Activated T-cell treated with anti-CD3 and anti-CD28 coated beads, Interleukin-2, amount 50 U/mL, for 72 hours (primary cell): Measurements from ENCODE around the gene MCM3. TPM values are rescaled to one million over a fixed set of nuclear protein-coding genes. Genes with fewer than 3 reads are reported as not detected.

Experiments
- ATAC-seq, 2 donors: fragments of 150-1000 bp; cut with Tn5 transposase; replicated peaks in 1 of 2; 2 replicates each; pipeline ENCODE4 v1.10.0; 2021; ENCODE audit warnings: moderate library complexity in 2 of 2, mild to moderate bottlenecking in 1 of 2
- DNase-seq, 2 donors: peaks; one replicate each; pipeline ENCODE4 v3.0.0; 2021 to 2022; ENCODE audit warnings: mixed read lengths in 1 of 2
- H3K27ac Mint-ChIP-seq: one replicate; pipeline ENCODE4 v1.8.0; 2022; ENCODE audit warnings: mild to moderate bottlenecking, moderate library complexity, mixed read lengths
- H3K27me3 Mint-ChIP-seq: one replicate; pipeline ENCODE4 v1.8.0; 2022; ENCODE audit warnings: low read depth, mixed read lengths
- H3K36me3 Mint-ChIP-seq, 2 donors: one replicate each; pipeline ENCODE4 v1.8.0; 2022; ENCODE audit warnings: mixed read lengths in 2 of 2, mild to moderate bottlenecking in 1 of 2; ENCODE audit not compliant: insufficient read depth in 2 of 2
- H3K4me1 Mint-ChIP-seq: one replicate; pipeline ENCODE4 v1.8.0; 2022; ENCODE audit warnings: low read depth, mixed read lengths
- H3K4me3 Mint-ChIP-seq, 2 donors: one replicate each; pipeline ENCODE4 v1.8.0; 2022; ENCODE audit warnings: mild to moderate bottlenecking in 2 of 2, mixed read lengths in 2 of 2, moderate library complexity in 2 of 2
- H3K9me3 Mint-ChIP-seq, 2 donors: one replicate each; pipeline ENCODE4 v1.8.0; 2022; ENCODE audit warnings: mixed read lengths in 2 of 2
- total RNA-seq, 2 donors: library from RNA; stranded (reverse); gene quantifications; one replicate each; pipeline ENCODE4 v1.2.3, GENCODE V29; 2022

The MCM3 gene
- total RNA-seq, 2 donors from 2014 or later = 184 to 238 TPM

DNA sequence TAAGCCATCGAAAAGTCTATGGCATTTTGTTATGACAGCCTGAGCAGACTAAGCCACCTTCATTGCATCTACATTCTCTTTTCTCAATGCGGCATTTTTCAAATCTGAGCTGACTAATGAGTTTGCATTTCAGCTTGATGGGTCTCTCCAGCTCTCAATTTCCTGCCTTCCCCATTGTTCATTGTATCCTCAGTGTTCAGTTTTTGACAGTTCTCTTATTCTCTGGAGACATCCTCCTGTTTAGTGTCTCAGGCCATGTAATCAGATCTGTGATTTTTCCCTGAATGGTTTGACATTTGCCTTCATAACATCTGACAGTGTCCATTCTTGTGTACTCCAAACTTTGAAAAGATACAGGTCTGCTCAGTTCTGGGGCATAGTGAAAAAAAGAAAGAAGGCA, 27.9 kb upstream of the MCM3 start:
- peaks cover 48% of the 10 kb centered on the region for H3K4me1 Mint-ChIP-seq

DNA sequence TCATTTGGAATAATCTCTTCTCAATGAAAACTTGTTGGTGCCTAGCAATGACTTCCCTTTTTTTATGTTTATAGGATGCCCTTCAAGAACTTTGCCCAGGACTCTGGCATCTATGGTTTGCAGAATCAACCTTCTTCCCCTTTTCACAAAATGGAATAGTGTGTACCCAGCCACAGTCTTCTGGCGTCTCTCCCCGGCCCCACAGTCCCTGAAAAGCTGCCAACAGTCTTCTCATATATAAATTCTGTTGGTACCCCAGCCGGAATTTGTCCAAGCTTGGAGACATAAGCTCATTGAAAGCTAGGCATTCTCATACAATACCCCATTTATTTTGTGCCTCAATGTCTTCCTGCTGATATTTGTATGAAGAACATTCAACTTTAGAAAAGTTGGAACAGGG, 26.4 kb upstream of the MCM3 start:
- DNase-seq (no peak), ATAC-seq (no peak)
- Mint-ChIP-seq H3K9me3 (no peaks in the 10 kb centered on the region), H3K36me3 (no peaks in the 10 kb centered on the region), H3K4me1 (peaks cover 61% of the 10 kb centered on the region), H3K27me3 (no peaks in the 10 kb centered on the region), H3K4me3 (no peak overlapping the region), H3K27ac (peak overlapping the region; percentile 31)

More for the DNA sequence above, 27.9 kb upstream of the MCM3 start:
- no peak for ATAC-seq
- Mint-ChIP-seq H3K9me3 (no peaks in the 10 kb centered on the region), H3K27ac (no peak overlapping the region), H3K4me3 (no peak overlapping the region), H3K27me3 (no peaks in the 10 kb centered on the region), H3K36me3 (no peaks in the 10 kb centered on the region)
- DNase-seq = no peak

- peaks cover 83% of the 10 kb centered on the region for H3K4me1 Mint-ChIP-seq
- H3K9me3 Mint-ChIP-seq = no peaks in the 10 kb centered on the region
- H3K27ac Mint-ChIP-seq = peak overlapping the region; percentile 88
- peak; percentile 35 to 44 for ATAC-seq
- no peaks in the 10 kb centered on the region for H3K27me3 Mint-ChIP-seq
- no peak for DNase-seq
- H3K4me3 Mint-ChIP-seq = peak overlapping the region; percentile 70 to 88
- H3K36me3 Mint-ChIP-seq = no peaks in the 10 kb centered on the region
These were observed 23.4 kb upstream of the MCM3 start for GRCh38 chr6:52307900-52308372.

- peak overlapping the region; percentile 70 to 88 for H3K4me3 Mint-ChIP-seq
- peak overlapping the region; percentile 88 for H3K27ac Mint-ChIP-seq
- H3K27me3 Mint-ChIP-seq = no peaks in the 10 kb centered on the region
- peaks cover 83% of the 10 kb centered on the region for H3K4me1 Mint-ChIP-seq
- ATAC-seq (peak in 1 of 2 donors; percentile 4), DNase-seq (no peak)
- H3K9me3 Mint-ChIP-seq = no peaks in the 10 kb centered on the region
- no peaks in the 10 kb centered on the region for H3K36me3 Mint-ChIP-seq
These were observed 22.7 kb upstream of the MCM3 start for GRCh38 chr6:52306972-52307870.

DNA sequence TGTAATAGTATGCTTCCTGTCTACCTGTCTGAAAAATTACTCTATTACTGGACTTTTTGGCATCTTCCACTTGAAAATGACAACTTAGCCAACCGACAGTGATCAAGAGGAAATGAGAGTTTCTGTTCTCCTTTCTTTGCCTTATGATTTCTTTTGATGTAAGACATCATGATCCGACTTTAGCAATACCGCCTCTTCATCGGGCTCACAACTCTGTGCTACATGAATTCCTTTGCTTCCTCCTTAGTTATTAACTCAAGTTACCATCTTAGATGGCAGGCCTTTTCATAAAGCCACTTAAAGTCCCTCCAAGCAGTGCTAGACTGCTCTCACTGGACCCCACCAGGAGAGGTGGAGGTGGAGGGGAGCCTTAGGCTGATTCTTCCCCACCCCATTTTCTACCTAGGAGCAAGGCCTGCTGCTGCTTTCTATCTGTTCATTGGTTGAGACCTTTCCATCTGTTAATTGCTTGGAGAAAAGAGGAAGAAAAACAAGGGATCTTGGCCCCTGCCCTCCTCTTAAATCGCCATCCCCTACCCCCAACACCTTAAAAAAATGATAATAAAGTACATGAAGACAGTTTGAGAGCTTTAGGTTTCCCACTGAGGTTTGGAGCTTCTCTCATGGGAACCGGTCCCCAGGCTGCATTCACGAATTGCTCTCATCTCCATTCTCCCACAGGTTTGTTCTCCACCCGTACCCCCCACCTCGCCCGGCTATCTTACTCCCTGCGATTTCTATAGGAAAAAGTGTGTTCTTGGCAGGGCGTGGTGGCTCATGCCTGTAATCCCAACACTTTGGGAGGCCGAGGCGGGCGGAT, 21.6 kb upstream of the MCM3 start:
- H3K27ac Mint-ChIP-seq = peak overlapping the region; percentile 96
- H3K36me3 Mint-ChIP-seq = no peaks in the 10 kb centered on the region
- DNase-seq (no peak), ATAC-seq (peak; percentile 10 to 13)
- peaks cover 73% of the 10 kb centered on the region for H3K4me1 Mint-ChIP-seq
- H3K9me3 Mint-ChIP-seq = peaks cover 0 to 3% of the 10 kb centered on the region in 2 donors
- peak overlapping the region; percentile 58 to 79 for H3K4me3 Mint-ChIP-seq
- H3K27me3 Mint-ChIP-seq = no peaks in the 10 kb centered on the region

DNA sequence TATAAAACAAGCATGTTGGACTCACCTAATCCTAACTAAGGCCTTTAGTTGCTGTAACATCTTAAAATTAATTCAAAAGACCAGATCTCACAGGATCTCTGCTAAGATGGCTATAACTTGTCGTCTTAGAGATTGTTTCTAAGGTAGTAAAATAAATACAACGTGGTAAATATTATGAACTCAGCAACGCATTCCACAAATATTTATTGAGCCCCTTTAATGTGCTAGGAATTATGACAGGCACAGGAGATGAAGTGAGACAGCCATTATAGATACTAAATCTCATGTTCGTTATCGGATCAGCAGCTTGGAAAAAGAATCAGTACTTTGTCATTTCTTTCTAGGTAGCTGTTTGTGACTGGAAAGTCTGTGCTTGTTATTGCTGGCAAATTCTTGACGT, 20.9 kb upstream of the MCM3 start:
- DNase-seq (no peak), ATAC-seq (no peak)
- Mint-ChIP-seq H3K4me3 (peak overlapping the region; percentile 37 to 79), H3K9me3 (peaks cover 0 to 5% of the 10 kb centered on the region in 2 donors), H3K4me1 (peaks cover 73% of the 10 kb centered on the region), H3K27me3 (no peaks in the 10 kb centered on the region), H3K36me3 (no peaks in the 10 kb centered on the region), H3K27ac (peak overlapping the region; percentile 96)

- peaks cover 0 to 5% of the 10 kb centered on the region in 2 donors for H3K9me3 Mint-ChIP-seq
- peak in 1 of 2 donors; percentile 23 for ATAC-seq
- peaks cover 72% of the 10 kb centered on the region for H3K4me1 Mint-ChIP-seq
- H3K27ac Mint-ChIP-seq = peak overlapping the region; percentile 96
- no peak for DNase-seq
- H3K4me3 Mint-ChIP-seq = peak overlapping the region; percentile 37 to 79
- no peaks in the 10 kb centered on the region for H3K27me3 Mint-ChIP-seq
- no peaks in the 10 kb centered on the region for H3K36me3 Mint-ChIP-seq
These were observed 20.4 kb upstream of the MCM3 start for GRCh38 chr6:52304983-52305390.

DNA sequence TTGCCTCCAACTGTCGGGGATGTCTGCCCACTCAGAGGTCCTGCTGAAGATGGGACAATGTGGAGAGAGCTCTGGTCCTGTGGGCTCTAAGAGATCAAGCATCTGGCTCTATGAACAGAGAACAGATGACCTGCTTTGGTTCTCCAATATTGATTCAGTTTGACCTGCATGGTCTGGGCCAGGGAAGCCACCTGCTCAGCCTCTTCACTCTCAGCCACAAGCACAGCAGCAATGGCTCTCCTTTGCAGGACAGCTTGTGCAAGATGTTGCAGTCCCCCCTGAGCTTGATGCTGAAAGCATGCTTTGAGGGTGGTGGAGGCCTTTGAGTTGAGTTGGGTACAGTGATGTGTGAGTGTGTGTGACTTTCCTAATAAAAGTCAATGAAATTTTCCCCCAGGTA, 18.6 kb upstream of the MCM3 start:
- Mint-ChIP-seq H3K9me3 (peaks cover 0 to 5% of the 10 kb centered on the region in 2 donors), H3K27ac (no peak overlapping the region), H3K4me3 (no peak overlapping the region), H3K36me3 (no peaks in the 10 kb centered on the region), H3K4me1 (peaks cover 70% of the 10 kb centered on the region), H3K27me3 (no peaks in the 10 kb centered on the region)
- ATAC-seq = peak in 1 of 2 donors; percentile 12
- no peak for DNase-seq

- Mint-ChIP-seq H3K4me3 (no peak overlapping the region), H3K36me3 (peaks cover 0 to 2% of the 10 kb centered on the region in 2 donors), H3K27me3 (no peaks in the 10 kb centered on the region), H3K4me1 (peaks cover 71% of the 10 kb centered on the region), H3K9me3 (peaks cover 0 to 5% of the 10 kb centered on the region in 2 donors), H3K27ac (no peak overlapping the region)
- ATAC-seq = no peak
- DNase-seq = no peak
These were observed 16.8 kb upstream of the MCM3 start for GRCh38 chr6:52301326-52301725.

DNA sequence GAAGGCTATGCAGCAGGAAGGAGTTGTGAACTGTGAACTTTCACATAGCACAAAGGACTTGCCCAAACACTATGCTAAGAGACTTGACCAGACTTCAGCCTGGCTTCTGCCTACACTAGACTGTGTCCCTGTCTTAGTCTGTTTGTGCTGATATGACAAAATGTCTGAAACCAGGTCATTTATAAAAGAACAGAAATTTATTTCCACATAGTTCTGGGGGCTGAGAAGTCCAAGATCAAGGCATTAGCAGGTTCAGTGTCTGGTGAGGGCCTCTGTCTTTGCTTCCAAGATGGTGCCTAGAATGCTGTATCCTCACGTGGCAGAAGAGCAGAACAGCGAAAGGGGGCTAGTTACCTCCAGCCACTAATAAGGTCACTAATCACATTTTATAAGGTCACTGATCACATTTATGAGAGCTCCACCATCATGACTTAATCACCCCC, 16.0 kb upstream of the MCM3 start:
- H3K9me3 Mint-ChIP-seq = peaks cover 0 to 5% of the 10 kb centered on the region in 2 donors
- ATAC-seq = no peak
- H3K4me3 Mint-ChIP-seq = no peak overlapping the region

DNA sequence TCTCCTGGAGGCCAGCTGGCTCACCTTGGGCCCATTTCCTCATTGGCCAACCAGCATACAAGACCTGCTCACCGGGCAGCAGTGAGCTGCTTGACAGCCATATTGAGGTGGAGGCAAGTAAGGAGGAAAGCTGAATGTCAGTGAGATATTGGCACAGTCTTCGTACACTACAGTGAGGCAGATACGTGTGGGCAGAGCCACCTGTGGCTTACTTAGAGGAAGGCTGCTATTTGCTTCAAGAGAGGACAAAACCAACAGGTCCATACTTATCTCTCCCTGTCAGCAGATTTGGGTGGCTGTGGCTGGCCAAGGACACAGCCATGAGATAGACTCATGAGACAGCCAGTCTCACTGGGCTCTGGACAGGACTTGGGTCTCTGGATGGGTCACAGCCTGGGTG, 15.1 kb upstream of the MCM3 start:
- Mint-ChIP-seq H3K27ac (no peak overlapping the region), H3K9me3 (peaks cover 0 to 5% of the 10 kb centered on the region in 2 donors), H3K36me3 (peaks cover 0 to 2% of the 10 kb centered on the region in 2 donors), H3K4me3 (no peak overlapping the region), H3K27me3 (no peaks in the 10 kb centered on the region), H3K4me1 (peaks cover 67% of the 10 kb centered on the region)
- ATAC-seq (no peak), DNase-seq (no peak)

More for the DNA sequence above, 16.0 kb upstream of the MCM3 start:
- H3K36me3 Mint-ChIP-seq = peaks cover 0 to 2% of the 10 kb centered on the region in 2 donors
- peaks cover 71% of the 10 kb centered on the region for H3K4me1 Mint-ChIP-seq
- DNase-seq = no peak
- no peak overlapping the region for H3K27ac Mint-ChIP-seq
- H3K27me3 Mint-ChIP-seq = no peaks in the 10 kb centered on the region

- Mint-ChIP-seq H3K27me3 (no peaks in the 10 kb centered on the region), H3K9me3 (peaks cover 0 to 5% of the 10 kb centered on the region in 2 donors), H3K27ac (peak overlapping the region; percentile 34), H3K4me1 (peaks cover 47% of the 10 kb centered on the region), H3K36me3 (peaks cover 0 to 2% of the 10 kb centered on the region in 2 donors), H3K4me3 (peak overlapping the region; percentile 65 to 68)
- ATAC-seq = peak; percentile 3 to 12
- no peak for DNase-seq
These were observed 12.9 kb upstream of the MCM3 start for GRCh38 chr6:52297433-52297832.

GRCh38 chr6:52293067-52293466, 8.5 kb upstream of the MCM3 start:
- Mint-ChIP-seq H3K27ac (no peak overlapping the region), H3K27me3 (no peaks in the 10 kb centered on the region), H3K4me1 (peaks cover 38% of the 10 kb centered on the region), H3K4me3 (no peak overlapping the region), H3K9me3 (no peaks in the 10 kb centered on the region), H3K36me3 (peaks cover 0 to 2% of the 10 kb centered on the region in 2 donors)
- no peak for DNase-seq
- no peak for ATAC-seq
